ENCODE data around the gene BAZ2B. TPM values are rescaled to one million over a fixed set of nuclear protein-coding genes. Genes with fewer than 3 reads are reported as not detected.

Gene BAZ2B
- total RNA-seq, 2 experiments from 2014 or later: 17.9 to 18.5 TPM

- Mint-ChIP-seq H3K4me1 (ENCODE audit: low read depth) (no peaks in the 10 kb centered on the region), H3K9me3 (no peaks in the 10 kb centered on the region), H3K4me3 (no peak overlapping the region), H3K27me3 (no peaks in the 10 kb centered on the region), H3K27ac (no peak overlapping the region), H3K36me3 (ENCODE audit: low read depth) (peaks cover 23% of the 10 kb centered on the region)
- no peaks in the 10 kb centered on the region for H3K27me3 ChIP-seq (ENCODE audit: control insufficient read depth in 1 of 2, insufficient read depth in 2 of 2, low read length in 2 of 2)
- no peaks in the 10 kb centered on the region for H3K36me3 ChIP-seq (ENCODE audit: insufficient read depth, low read length)
- POLR2A ChIA-PET: no interaction called here
- CTCF ChIA-PET: no interaction called here
- no peak overlapping the region for H3K4me3 ChIP-seq (ENCODE audit: low read length)
- TF ChIP-seq, protein P1, sequence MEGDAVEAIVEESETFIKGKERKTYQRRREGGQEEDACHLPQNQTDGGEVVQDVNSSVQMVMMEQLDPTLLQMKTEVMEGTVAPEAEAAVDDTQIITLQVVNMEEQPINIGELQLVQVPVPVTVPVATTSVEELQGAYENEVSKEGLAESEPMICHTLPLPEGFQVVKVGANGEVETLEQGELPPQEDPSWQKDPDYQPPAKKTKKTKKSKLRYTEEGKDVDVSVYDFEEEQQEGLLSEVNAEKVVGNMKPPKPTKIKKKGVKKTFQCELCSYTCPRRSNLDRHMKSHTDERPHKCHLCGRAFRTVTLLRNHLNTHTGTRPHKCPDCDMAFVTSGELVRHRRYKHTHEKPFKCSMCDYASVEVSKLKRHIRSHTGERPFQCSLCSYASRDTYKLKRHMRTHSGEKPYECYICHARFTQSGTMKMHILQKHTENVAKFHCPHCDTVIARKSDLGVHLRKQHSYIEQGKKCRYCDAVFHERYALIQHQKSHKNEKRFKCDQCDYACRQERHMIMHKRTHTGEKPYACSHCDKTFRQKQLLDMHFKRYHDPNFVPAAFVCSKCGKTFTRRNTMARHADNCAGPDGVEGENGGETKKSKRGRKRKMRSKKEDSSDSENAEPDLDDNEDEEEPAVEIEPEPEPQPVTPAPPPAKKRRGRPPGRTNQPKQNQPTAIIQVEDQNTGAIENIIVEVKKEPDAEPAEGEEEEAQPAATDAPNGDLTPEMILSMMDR (IDR thresholded peaks at IDR 0.05): no peak
- no peak overlapping the region for H3K27ac ChIP-seq (ENCODE audit: low read depth in 1 of 2, low read length in 2 of 2)
- ATAC-seq (ENCODE audit: poor library complexity) (no peak), DNase-seq (no peak)
- peaks cover 0 to 9% of the 10 kb centered on the region in 2 experiments for H3K9me3 ChIP-seq (ENCODE audit: control insufficient read depth in 1 of 2, insufficient read depth in 1 of 2, low read length in 2 of 2)
- no peaks in the 10 kb centered on the region for H3K4me1 ChIP-seq (ENCODE audit: insufficient read depth, low read length)
- intact Hi-C loops (cut with DNase I, micrococcal nuclease): no loop called here
Observed at GRCh38 chr2:159468257-159468656, 148.1 kb downstream of the BAZ2B start.

GRCh38 chr2:159462961-159463360 is 153.4 kb downstream of the BAZ2B start:
- POLR2A ChIA-PET: no interaction called here
- Histone ChIP-seq H3K36me3 (ENCODE audit: insufficient read depth, low read length) (no peaks in the 10 kb centered on the region), H3K9me3 (ENCODE audit: control insufficient read depth in 1 of 2, insufficient read depth in 1 of 2, low read length in 2 of 2) (no peaks in the 10 kb centered on the region), H3K4me1 (ENCODE audit: insufficient read depth, low read length) (no peaks in the 10 kb centered on the region), H3K27me3 (ENCODE audit: control insufficient read depth in 1 of 2, insufficient read depth in 2 of 2, low read length in 2 of 2) (no peaks in the 10 kb centered on the region), H3K27ac (ENCODE audit: low read depth in 1 of 2, low read length in 2 of 2) (no peak overlapping the region), H3K4me3 (ENCODE audit: low read length) (no peak overlapping the region)
- intact Hi-C loops (cut with DNase I, micrococcal nuclease): no loop called here
- Mint-ChIP-seq H3K4me1 (ENCODE audit: low read depth) (peaks cover 21% of the 10 kb centered on the region), H3K9me3 (no peaks in the 10 kb centered on the region), H3K27me3 (no peaks in the 10 kb centered on the region), H3K27ac (no peak overlapping the region), H3K4me3 (no peak overlapping the region), H3K36me3 (ENCODE audit: low read depth) (peaks cover 12% of the 10 kb centered on the region)
- CTCF ChIA-PET: no interaction called here
- DNase-seq (no peak), ATAC-seq (ENCODE audit: poor library complexity) (no peak)
- TF ChIP-seq, protein P1 (IDR thresholded peaks at IDR 0.05): no peak

DNA sequence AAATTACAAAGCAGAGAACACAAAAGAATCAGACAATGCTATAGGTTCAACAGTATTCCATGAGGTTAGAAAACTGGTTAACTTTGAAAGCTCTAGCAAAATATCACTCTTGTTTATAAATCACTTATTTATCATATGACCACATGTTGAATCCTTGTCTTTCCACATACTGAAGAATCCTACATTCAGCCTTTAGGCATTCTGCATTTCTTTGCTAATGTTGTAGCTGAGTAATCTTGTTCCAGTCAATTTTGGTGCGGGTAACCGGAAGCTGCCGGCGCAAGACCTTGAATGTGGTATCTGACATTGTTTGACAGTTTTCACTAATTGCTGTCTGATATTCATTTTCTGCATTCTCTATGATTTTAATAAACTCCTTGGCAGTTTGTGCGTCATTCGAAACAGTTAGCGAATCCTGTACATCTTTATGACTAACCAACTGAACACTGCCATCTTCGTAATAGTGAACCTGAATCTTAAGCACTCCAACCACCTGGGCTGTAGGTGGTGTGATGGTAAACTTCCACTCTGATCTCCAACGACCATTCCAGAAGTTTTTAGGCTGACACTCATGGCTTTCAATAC is 154.1 kb downstream of the BAZ2B start:
- TF ChIP-seq, protein P1 (IDR thresholded peaks at IDR 0.05): no peak
- Histone ChIP-seq H3K9me3 (ENCODE audit: control insufficient read depth in 1 of 2, insufficient read depth in 1 of 2, low read length in 2 of 2) (no peaks in the 10 kb centered on the region), H3K27me3 (ENCODE audit: control insufficient read depth in 1 of 2, insufficient read depth in 2 of 2, low read length in 2 of 2) (no peaks in the 10 kb centered on the region), H3K36me3 (ENCODE audit: insufficient read depth, low read length) (no peaks in the 10 kb centered on the region), H3K4me1 (ENCODE audit: insufficient read depth, low read length) (no peaks in the 10 kb centered on the region), H3K4me3 (ENCODE audit: low read length) (no peak overlapping the region), H3K27ac (ENCODE audit: low read depth in 1 of 2, low read length in 2 of 2) (no peak overlapping the region)
- Mint-ChIP-seq H3K36me3 (ENCODE audit: low read depth) (peaks cover 7% of the 10 kb centered on the region), H3K27me3 (no peaks in the 10 kb centered on the region), H3K4me1 (ENCODE audit: low read depth) (peaks cover 27% of the 10 kb centered on the region), H3K27ac (no peak overlapping the region), H3K9me3 (no peaks in the 10 kb centered on the region), H3K4me3 (no peak overlapping the region)
- ChIA-PET CTCF (no interaction called here), POLR2A (no interaction called here)
- ATAC-seq (ENCODE audit: poor library complexity): no peak
- intact Hi-C loops (cut with DNase I, micrococcal nuclease): no loop called here
- DNase-seq: no peak
